DND-41 (cell line): ENCODE data around the gene CEP295NL.
A peak's percentile ranks its signal among the peaks of the same experiment; 100 is the strongest.

Experiments used
- ATAC-seq: fragments of 200-7000 bp; cut with Tn5 transposase; 3 replicates; pipeline ENCODE4 v1.9.1; 2021; ENCODE audit warnings: low read depth; ENCODE audit not compliant: insufficient read depth
- DNase-seq: peaks from one replicate; pipeline ENCODE4 v3.0.0-alpha.2; 2020
- H2AFZ ChIP-seq: 2 replicates; pipeline ENCODE4 v1.6.0; 2012; ENCODE audit warnings: low read depth, low read length
- H3K27ac ChIP-seq: 2 replicates; pipeline ENCODE4 v1.5.1; 2012; ENCODE audit warnings: low read length, inconsistent platforms
- H3K27me3 ChIP-seq: fragments of 200-600 bp; sonication (generic); 2 replicates; pipeline ENCODE4 v1.6.0; 2012; ENCODE audit warnings: low read length, mild to moderate bottlenecking, inconsistent platforms; ENCODE audit not compliant: insufficient read depth, poor library complexity
- H3K36me3 ChIP-seq: 2 replicates; pipeline ENCODE4 v1.5.1; 2012; ENCODE audit warnings: low read length, inconsistent platforms; ENCODE audit not compliant: insufficient read depth
- H3K4me1 ChIP-seq: 2 replicates; pipeline ENCODE4 v1.5.1; 2012; ENCODE audit warnings: mild to moderate bottlenecking, low read length; ENCODE audit not compliant: insufficient read depth
- H3K4me2 ChIP-seq: 2 replicates; pipeline ENCODE4 v1.6.0; 2012; ENCODE audit warnings: mild to moderate bottlenecking, moderate library complexity, low read length, inconsistent platforms; ENCODE audit not compliant: insufficient read depth
- H3K4me3 ChIP-seq, 2 experiments: fragments of 200-600 bp in 1 of 2; shearing (Covaris generic) in 1 of 2; 2 replicates each; pipeline ENCODE4 v1.5.1; 2012 to 2016; ENCODE audit warnings: inconsistent platforms in 2 of 2, low read length in 2 of 2, mild to moderate bottlenecking in 2 of 2, low read depth in 1 of 2, moderate library complexity in 1 of 2
- H3K79me2 ChIP-seq: 2 replicates; pipeline ENCODE4 v1.6.0; 2012; ENCODE audit warnings: low read length, inconsistent platforms; ENCODE audit not compliant: insufficient read depth
- H3K9ac ChIP-seq: 2 replicates; pipeline ENCODE4 v1.6.0; 2012; ENCODE audit warnings: low read depth, mild to moderate bottlenecking, inconsistent platforms, low read length, moderate library complexity
- H3K9me3 ChIP-seq: 2 replicates; pipeline ENCODE4 v1.5.1; 2012; ENCODE audit warnings: low read length, moderate library complexity, mild to moderate bottlenecking, inconsistent platforms; ENCODE audit not compliant: insufficient read depth, severe bottlenecking
- H4K20me1 ChIP-seq: 2 replicates; pipeline ENCODE4 v1.6.0; 2012; ENCODE audit warnings: low read length; ENCODE audit not compliant: insufficient read depth
- EZH2 ChIP-seq: IDR thresholded peaks from 3 replicates; pipeline ENCODE4 v1.6.1; 2012; ENCODE audit warnings: borderline replicate concordance, low read depth, mild to moderate bottlenecking, moderate library complexity, low read length, inconsistent platforms; ENCODE audit not compliant: severe bottlenecking
- TF ChIP-seq, protein P1 (sequence below): IDR thresholded peaks from 2 replicates; pipeline ENCODE4 v1.5.1; 2012; ENCODE audit warnings: borderline replicate concordance, low read length, moderate library complexity, mild to moderate bottlenecking; ENCODE audit not compliant: poor library complexity, severe bottlenecking; ENCODE audit errors: extremely low read depth

CEP295NL gene

DNA sequence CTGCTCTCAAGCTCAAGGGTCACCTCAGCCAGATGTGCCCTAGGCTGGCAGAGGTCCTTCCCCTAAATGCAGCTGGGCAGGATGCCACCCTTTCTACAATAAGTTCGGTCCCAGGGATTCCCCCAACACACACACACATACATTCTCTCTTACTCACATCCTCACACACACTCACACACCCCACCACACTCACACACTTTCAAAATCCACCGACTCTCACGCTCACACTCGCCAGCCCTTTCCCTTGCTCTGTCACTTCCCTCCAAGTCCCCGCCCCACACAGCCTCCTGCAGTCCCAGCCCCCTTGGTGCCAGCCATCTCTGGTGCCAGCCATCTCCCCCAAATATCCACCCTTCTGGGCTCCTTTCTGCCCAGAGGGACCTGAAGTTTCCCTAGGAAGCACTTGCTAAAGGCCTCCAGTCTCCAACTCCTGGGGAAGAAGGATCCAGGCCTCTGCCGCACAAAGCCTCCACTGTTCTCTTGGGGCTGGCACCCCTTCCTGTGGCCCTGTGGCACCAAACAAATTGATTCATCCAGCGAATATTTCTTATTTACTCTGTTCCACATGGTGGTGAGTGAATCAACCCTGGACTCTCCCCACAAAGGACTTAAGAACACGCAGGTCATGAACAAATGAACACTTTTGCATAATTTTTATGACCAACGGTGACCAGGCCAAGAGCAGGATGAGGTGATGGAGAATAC lies 58.5 kb downstream of the CEP295NL start:
- Histone ChIP-seq H2AFZ (no peak overlapping the region), H3K27me3 (no peaks in the 10 kb centered on the region), H4K20me1 (peaks cover 4% of the 10 kb centered on the region), H3K4me2 (no peak overlapping the region), H3K4me1 (peaks cover 14% of the 10 kb centered on the region), H3K79me2 (peaks cover 12% of the 10 kb centered on the region), H3K4me3 (no peak overlapping the region), H3K27ac (no peak overlapping the region), H3K9ac (no peak overlapping the region), H3K36me3 (peaks cover 4% of the 10 kb centered on the region; the same call in 1 of the 2 replicates), H3K9me3 (no peaks in the 10 kb centered on the region)
- ATAC-seq (no peak), DNase-seq (no peak)
- no peak for TF ChIP-seq EZH2

DNA sequence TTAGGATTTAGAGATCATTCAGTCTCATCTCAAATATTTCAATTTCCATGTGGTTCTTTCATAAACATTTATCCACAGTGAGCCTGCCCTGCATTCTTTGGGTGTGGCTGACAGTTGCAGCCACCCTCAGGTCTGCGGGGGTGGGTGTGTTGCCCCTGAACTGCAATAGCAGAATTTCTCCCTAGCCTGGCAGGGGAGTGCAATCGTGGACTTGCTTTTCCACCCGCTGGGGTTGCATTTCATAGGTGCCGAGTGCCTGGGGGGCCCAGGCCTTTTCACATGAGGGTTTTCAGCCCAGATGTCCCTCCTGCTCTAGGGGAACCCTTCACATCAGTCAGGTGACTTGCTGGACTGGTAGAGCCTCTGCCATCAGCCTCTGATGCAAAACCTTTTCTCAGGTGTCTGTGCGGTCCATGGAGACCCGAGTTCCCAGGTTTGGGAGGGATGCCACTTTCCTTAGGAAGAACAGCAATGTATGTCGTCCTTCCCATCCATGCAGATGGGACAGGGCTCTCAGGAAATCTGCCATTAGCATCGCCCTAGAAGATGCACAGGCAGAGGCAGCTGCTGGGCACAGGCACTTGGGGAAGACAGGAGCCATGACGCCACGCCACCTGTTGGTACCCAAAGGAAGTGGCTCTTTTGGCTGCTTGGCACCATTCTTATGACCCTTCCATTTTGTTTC lies 60.0 kb downstream of the CEP295NL start:
- H3K36me3 ChIP-seq: peaks cover 8% of the 10 kb centered on the region
- H3K79me2 ChIP-seq: peaks cover 26% of the 10 kb centered on the region
- peak overlapping the region; percentile 36; the same call in 1 of the 2 replicates for H2AFZ ChIP-seq
- TF ChIP-seq, protein P1, sequence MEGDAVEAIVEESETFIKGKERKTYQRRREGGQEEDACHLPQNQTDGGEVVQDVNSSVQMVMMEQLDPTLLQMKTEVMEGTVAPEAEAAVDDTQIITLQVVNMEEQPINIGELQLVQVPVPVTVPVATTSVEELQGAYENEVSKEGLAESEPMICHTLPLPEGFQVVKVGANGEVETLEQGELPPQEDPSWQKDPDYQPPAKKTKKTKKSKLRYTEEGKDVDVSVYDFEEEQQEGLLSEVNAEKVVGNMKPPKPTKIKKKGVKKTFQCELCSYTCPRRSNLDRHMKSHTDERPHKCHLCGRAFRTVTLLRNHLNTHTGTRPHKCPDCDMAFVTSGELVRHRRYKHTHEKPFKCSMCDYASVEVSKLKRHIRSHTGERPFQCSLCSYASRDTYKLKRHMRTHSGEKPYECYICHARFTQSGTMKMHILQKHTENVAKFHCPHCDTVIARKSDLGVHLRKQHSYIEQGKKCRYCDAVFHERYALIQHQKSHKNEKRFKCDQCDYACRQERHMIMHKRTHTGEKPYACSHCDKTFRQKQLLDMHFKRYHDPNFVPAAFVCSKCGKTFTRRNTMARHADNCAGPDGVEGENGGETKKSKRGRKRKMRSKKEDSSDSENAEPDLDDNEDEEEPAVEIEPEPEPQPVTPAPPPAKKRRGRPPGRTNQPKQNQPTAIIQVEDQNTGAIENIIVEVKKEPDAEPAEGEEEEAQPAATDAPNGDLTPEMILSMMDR: peak; percentile 87
- no peak for TF ChIP-seq EZH2
- H3K4me2 ChIP-seq: no peak overlapping the region
- peaks cover 16% of the 10 kb centered on the region for H4K20me1 ChIP-seq
- no peak overlapping the region for H3K9ac ChIP-seq
- no peak overlapping the region for H3K4me3 ChIP-seq
- H3K27ac ChIP-seq: no peak overlapping the region
- DNase-seq (peak; percentile 61), ATAC-seq (no peak)
- H3K4me1 ChIP-seq: peaks cover 27% of the 10 kb centered on the region
- H3K27me3 ChIP-seq: no peaks in the 10 kb centered on the region
- no peaks in the 10 kb centered on the region for H3K9me3 ChIP-seq

DNA sequence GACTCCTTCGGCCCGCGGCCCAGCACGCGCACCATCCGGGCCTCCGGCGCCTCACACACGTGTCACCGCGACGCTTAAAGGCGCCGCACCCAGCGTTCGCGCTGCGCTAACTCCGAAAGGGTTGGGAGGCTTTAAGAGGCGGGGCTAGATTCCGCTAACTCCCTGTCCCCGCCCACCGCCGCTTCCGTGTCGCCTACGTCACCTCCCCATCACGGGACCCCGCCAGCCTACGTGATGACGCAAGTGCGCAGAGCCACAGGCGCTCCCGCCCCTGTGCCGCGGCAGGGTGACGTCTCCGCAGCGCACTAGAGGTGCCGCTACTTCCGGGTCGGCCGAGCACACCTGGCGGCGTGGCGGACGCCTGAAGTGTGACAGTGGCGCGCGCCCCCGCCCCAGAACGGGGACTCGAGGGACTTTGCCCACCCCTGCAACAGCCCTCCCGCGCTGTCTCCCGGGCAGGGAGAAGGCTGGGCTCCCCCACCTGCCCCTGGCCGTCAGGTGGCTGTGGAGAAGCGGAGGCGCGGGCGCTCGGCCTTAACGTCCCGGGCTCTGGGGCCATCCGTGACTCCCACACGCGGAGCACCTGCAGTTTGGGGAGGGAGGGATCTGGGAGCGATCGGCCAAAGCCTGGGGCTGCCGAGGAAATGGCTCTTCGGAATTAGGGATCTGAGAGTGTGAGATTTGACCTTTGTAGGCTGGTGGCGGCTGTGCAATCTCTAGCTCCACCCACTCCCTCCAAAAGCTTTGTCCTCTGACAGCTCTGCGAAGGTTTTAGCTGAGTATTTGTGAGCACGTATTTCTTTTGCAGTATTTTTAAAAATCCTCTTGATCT lies 62.0 kb downstream of the CEP295NL start, which contains the start of gene USP36:
USP36 (minus strand) TSS at position 35 of the 832 bp plus-strand sequence. CDS start 4,451 bp downstream, outside the sequence.
- ATAC-seq (peak; percentile 88), DNase-seq (peak; percentile 99)
- no peaks in the 10 kb centered on the region for H3K9me3 ChIP-seq
- H3K9ac ChIP-seq: peak within 1 kb of the TSS; percentile 80
- no peaks in the 10 kb centered on the region for H3K27me3 ChIP-seq
- no peak for TF ChIP-seq EZH2
- TF ChIP-seq, protein P1: no peak
- H3K4me2 ChIP-seq: peak within 1 kb of the TSS; percentile 78
- peak within 1 kb of the TSS; percentile 75 to 91 for H3K4me3 ChIP-seq
- peak within 1 kb of the TSS; percentile 86 for H2AFZ ChIP-seq
- peaks cover 33% of the 10 kb centered on the region for H4K20me1 ChIP-seq
- H3K27ac ChIP-seq: peak within 1 kb of the TSS; percentile 75
- H3K36me3 ChIP-seq: peaks cover 26% of the 10 kb centered on the region
- H3K79me2 ChIP-seq: peaks cover 43% of the 10 kb centered on the region
- H3K4me1 ChIP-seq: peaks cover 31% of the 10 kb centered on the region
